ENCODE measurements around the gene LAT. TPM values are rescaled to one million over a fixed set of nuclear protein-coding genes. Genes with fewer than 3 reads are reported as not detected.
A peak's percentile ranks its signal among the peaks of the same experiment; 100 is the strongest.
"Not testable (repeated sequence)": the region's sequence is repeated elsewhere in the genome, so short reads cannot be mapped to it uniquely, and the experiment has no call there.

Gene LAT
- total RNA-seq, 1 donor from 2014 or later: 8.5 TPM

DNA sequence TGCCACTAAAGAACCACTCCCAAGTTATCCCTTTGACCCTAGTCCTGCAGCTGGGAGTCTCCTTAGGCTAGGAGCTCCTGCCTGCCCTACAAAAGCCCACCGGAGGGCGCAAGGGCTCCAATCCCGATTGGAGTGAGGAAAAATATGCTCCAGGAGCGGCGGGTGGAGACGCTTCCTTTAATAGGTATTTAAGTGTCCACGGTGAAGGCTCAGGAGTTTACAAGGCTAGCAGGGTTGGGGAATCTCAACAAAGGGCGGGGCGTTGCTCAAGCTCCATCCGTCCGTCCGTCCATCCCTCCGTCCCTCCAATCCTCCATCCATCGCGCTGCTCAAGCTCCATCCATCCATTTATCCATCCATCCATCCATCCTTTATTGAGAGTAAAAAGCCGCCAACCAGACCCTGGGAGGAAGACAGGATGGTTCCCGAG, 10.8 kb upstream of the LAT start:
- Mint-ChIP-seq H3K9me3 (no peaks in the 10 kb centered on the region), H3K27ac (peak overlapping the region; percentile 93), H3K4me3 (peak overlapping the region; percentile 97), H3K27me3 (no peaks in the 10 kb centered on the region), H3K36me3 (no peaks in the 10 kb centered on the region), H3K4me1 (ENCODE audit: unreplicated experiment) (peaks cover 11% of the 10 kb centered on the region)
- TF ChIP-seq, protein P1, sequence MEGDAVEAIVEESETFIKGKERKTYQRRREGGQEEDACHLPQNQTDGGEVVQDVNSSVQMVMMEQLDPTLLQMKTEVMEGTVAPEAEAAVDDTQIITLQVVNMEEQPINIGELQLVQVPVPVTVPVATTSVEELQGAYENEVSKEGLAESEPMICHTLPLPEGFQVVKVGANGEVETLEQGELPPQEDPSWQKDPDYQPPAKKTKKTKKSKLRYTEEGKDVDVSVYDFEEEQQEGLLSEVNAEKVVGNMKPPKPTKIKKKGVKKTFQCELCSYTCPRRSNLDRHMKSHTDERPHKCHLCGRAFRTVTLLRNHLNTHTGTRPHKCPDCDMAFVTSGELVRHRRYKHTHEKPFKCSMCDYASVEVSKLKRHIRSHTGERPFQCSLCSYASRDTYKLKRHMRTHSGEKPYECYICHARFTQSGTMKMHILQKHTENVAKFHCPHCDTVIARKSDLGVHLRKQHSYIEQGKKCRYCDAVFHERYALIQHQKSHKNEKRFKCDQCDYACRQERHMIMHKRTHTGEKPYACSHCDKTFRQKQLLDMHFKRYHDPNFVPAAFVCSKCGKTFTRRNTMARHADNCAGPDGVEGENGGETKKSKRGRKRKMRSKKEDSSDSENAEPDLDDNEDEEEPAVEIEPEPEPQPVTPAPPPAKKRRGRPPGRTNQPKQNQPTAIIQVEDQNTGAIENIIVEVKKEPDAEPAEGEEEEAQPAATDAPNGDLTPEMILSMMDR (conservative IDR thresholded peaks at IDR 0.05): peak; percentile 82
- DNase-seq (ENCODE audit: extremely low spot score, unreplicated experiment): no peak

DNA sequence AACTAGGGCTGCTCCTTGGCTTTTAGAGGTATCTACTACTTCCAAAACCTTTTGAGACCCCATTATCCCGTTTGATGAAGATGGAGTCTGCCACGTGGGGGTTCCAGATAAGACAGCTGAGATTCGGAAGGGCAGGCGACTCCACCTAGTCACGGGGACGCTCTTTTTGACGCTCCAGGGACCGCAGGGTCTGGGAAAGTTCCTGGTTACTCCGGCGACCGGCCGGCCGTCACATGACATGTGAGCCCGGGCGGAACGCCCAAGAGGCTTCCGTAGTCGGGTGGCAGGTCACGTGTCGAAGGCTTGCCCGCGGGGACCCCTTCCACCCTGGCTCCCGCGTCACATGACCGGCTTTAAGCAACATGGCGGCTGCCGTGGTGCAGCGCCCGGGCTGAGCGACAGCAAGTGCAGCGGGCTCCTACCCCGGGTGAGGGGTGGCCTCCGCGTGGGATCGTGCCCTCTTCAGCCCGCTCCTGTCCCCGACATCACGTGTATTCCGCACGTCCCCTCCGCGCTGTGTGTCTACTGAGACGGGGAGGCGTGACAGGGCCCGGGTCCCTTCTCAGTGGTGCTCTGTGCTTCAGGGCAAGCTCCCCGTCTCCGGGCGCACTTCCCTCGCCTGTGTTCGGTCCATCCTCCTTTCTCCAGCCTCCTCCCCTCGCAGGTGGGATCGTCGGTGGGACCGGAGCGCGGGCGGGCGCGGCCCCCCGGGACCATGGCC, 10.3 kb upstream of the LAT start, which contains the start of gene SPNS1:
TSS of gene SPNS1 (plus strand) at position 342 of the 721 bp plus-strand sequence. CDS start at position 716, 374 bp downstream.
- peak; percentile 98 for DNase-seq (ENCODE audit: extremely low spot score, unreplicated experiment)
- peak within 1 kb of the TSS; percentile 93 for H3K27ac Mint-ChIP-seq
- no peaks in the 10 kb centered on the region for H3K9me3 Mint-ChIP-seq
- TF ChIP-seq, protein P1 (conservative IDR thresholded peaks at IDR 0.05): no peak
- H3K4me3 Mint-ChIP-seq: peak within 1 kb of the TSS; percentile 97
- H3K36me3 Mint-ChIP-seq: no peaks in the 10 kb centered on the region
- H3K27me3 Mint-ChIP-seq: no peaks in the 10 kb centered on the region
- peaks cover 11% of the 10 kb centered on the region for H3K4me1 Mint-ChIP-seq (ENCODE audit: unreplicated experiment)

DNA sequence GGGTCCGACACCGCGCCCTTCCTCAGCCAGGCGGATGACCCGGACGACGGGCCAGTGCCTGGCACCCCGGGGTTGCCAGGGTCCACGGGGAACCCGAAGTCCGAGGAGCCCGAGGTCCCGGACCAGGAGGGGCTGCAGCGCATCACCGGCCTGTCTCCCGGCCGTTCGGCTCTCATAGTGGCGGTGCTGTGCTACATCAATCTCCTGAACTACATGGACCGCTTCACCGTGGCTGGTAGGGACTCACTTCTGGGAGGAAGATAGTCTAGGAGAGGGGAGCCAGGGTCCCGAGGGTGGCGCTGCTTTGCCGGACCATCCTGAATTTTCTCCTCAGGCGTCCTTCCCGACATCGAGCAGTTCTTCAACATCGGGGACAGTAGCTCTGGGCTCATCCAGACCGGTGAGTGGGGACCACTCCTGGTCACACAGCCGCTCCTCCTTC, 9.7 kb upstream of the LAT start:
- DNase-seq (ENCODE audit: extremely low spot score, unreplicated experiment): no peak
- no peaks in the 10 kb centered on the region for H3K9me3 Mint-ChIP-seq
- no peaks in the 10 kb centered on the region for H3K36me3 Mint-ChIP-seq
- peaks cover 11% of the 10 kb centered on the region for H3K4me1 Mint-ChIP-seq (ENCODE audit: unreplicated experiment)
- peak overlapping the region; percentile 79 for H3K27ac Mint-ChIP-seq
- H3K4me3 Mint-ChIP-seq: peak overlapping the region; percentile 97
- H3K27me3 Mint-ChIP-seq: no peaks in the 10 kb centered on the region
- TF ChIP-seq, protein P1 (conservative IDR thresholded peaks at IDR 0.05): no peak

DNA sequence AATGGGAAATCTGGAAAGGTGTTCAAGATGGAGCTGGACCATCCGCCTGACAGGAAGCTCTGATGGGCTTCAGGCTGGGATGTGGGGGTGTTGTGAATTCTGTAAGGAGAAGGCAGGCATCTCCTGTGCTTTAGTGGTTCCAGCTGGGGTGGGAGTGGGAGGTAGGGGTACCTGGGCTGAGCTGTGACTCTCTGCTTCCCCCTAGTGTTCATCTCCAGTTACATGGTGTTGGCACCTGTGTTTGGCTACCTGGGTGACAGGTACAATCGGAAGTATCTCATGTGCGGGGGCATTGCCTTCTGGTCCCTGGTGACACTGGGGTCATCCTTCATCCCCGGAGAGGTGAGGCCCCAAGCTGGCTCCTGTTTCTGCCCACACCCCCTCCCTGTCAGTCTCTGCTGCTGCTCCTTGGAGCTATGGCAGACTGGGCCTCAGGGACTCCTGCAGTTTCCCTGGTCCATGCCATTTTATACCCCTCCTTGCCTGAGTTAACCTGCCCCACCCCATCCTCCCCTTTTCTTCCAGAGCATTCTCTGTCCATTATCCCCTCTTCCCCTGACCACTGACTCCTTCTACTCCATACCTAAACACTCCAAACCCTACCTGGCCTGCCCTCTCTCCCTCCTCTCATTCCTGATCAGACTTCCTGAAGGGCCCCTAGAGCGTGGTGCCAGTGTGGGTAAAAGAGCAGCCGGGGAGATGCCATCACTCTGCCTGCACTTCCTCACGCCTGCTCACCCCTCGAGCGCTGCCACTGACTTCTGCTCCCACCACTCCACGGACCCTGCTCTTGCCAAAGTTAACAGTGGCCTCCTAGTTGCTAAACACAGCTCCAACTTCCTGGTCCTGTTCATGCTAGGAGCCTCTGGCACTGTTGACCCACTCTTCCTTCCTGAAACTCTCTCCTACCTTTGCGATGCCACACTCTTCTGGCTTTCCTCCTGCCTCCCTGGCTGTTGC, 6.9 kb upstream of the LAT start:
- Mint-ChIP-seq H3K9me3 (no peaks in the 10 kb centered on the region), H3K4me1 (ENCODE audit: unreplicated experiment) (peaks cover 11% of the 10 kb centered on the region), H3K36me3 (no peaks in the 10 kb centered on the region), H3K27ac (peak overlapping the region; percentile 41), H3K4me3 (peak overlapping the region; percentile 37), H3K27me3 (no peaks in the 10 kb centered on the region)
- DNase-seq (ENCODE audit: extremely low spot score, unreplicated experiment): no peak
- TF ChIP-seq, protein P1 (conservative IDR thresholded peaks at IDR 0.05): peak; percentile 58

DNA sequence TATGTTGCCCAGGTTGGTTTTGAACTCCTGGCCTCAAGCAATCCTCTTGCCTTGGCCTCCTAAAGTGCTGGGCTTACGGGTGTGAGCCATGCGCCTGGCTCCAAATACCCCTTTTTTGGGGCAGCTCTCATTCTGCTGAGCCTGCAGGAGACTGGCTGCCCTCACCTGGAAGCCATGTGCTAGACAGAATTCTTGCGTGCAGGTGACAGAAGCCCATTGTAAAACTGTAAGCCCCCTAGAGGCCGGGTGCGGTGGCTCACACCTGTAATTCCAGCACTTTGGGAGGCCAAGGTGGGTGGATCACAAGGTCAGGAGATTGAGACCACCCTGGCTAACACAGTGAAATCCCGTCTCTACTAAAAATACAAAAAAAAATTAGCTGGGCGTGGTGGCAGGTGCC, 4.5 kb upstream of the LAT start:
- DNase-seq (ENCODE audit: extremely low spot score, unreplicated experiment): not testable (repeated sequence)

More for the DNA sequence above, 4.5 kb upstream of the LAT start:
- not testable (repeated sequence) for H3K9me3 Mint-ChIP-seq; H3K27me3 Mint-ChIP-seq; H3K36me3 Mint-ChIP-seq; H3K4me3 Mint-ChIP-seq; H3K4me1 Mint-ChIP-seq (ENCODE audit: unreplicated experiment); H3K27ac Mint-ChIP-seq
- TF ChIP-seq, protein P1 (conservative IDR thresholded peaks at IDR 0.05): peak; percentile 35
